Stimulated activated CD4-positive, alpha-beta T cell treated with anti-CD3 and anti-CD28 coated beads, Interleukin-12 subunit alpha, Interleukin-12 subunit beta, amount 100 ng/mL, for 24 hours (primary cell): Measurements from ENCODE around the gene SERPINA5.

Experiments
- DNase-seq, 2 experiments: peaks; one replicate each; pipeline ENCODE4 v3.0.0-alpha.2; 2020; ENCODE audit warnings: low read depth in 2 of 2

SERPINA5 gene

GRCh38 chr14:94548999-94549985, 31.9 kb upstream of the SERPINA5 start:
- DNase-seq, result peak; percentile 24 to 70

- DNase-seq, result no peak
These were observed 31.2 kb upstream of the SERPINA5 start for GRCh38 chr14:94550041-94550440.

GRCh38 chr14:94555991-94556390, 25.2 kb upstream of the SERPINA5 start:
- no peak for DNase-seq

GRCh38 chr14:94557327-94557726, 23.9 kb upstream of the SERPINA5 start:
- no peak for DNase-seq

DNA sequence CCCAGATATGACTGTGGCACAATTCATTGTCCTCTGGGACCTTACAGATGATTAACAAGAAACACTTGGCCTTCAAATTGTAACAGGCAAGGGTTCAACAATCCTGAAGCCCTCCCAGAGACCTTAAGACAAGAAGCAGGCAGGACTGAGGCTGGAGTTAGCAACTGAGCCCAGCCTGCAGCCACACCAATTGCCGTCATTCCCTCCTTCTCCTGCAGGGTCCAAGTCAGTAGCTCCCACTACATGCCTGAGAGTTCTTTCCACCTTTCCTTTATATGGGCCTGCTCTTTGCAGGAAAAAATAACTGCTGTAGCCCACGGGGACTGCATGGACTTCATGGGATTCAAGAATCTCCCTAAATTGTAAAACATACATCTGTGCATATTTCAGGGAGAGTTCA, 22.4 kb upstream of the SERPINA5 start:
- DNase-seq, result no peak

GRCh38 chr14:94559638-94560290, 21.5 kb upstream of the SERPINA5 start:
- no peak for DNase-seq

- DNase-seq, result no peak
These were observed 20.9 kb upstream of the SERPINA5 start for GRCh38 chr14:94560291-94560665.

- DNase-seq, result no peak
These were observed 20.2 kb upstream of the SERPINA5 start, which contains the start of gene SERPINA4 for GRCh38 chr14:94560751-94561655. Gene SERPINA4 (plus strand): TSS chr14:94561442. CDS start chr14:94563483, 2,041 bp downstream.

DNA sequence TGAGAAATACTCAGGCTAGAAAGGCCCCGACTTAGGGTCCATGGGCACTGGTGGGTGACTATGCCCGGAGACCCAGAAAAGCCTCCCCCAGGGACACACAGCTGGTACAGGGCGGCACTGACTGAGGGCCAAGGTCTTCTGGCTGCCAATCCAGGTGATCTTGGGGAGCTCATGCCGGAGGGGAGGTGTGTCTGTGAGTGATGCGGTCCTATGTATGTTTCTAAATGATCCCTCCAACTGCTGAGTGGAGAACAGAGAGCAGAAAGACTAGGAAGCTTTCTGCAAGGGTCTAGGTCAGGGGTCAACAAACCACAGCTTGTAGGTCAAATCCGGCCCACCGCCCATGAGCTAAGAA, 19.6 kb upstream of the SERPINA5 start:
- DNase-seq, result no peak

DNA sequence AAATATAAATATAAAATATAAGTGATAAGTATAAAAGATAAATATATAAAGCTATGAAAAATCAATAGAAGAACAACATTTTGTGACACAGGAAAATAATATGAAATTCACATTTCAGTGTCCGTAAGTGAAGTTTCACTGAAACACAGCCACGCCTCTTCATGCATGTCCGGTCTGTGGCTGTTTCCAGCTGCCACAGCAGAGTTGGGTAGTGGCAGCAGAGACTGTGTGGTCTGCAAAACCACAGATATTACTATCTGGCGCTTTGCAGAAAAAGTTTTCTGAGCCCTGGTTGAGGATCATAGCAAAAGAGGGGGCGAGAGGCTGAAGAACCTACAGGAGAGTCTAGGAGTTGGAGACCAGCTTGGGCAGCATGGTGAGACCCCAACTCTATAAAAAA, 19.2 kb upstream of the SERPINA5 start:
- DNase-seq, result no peak

DNA sequence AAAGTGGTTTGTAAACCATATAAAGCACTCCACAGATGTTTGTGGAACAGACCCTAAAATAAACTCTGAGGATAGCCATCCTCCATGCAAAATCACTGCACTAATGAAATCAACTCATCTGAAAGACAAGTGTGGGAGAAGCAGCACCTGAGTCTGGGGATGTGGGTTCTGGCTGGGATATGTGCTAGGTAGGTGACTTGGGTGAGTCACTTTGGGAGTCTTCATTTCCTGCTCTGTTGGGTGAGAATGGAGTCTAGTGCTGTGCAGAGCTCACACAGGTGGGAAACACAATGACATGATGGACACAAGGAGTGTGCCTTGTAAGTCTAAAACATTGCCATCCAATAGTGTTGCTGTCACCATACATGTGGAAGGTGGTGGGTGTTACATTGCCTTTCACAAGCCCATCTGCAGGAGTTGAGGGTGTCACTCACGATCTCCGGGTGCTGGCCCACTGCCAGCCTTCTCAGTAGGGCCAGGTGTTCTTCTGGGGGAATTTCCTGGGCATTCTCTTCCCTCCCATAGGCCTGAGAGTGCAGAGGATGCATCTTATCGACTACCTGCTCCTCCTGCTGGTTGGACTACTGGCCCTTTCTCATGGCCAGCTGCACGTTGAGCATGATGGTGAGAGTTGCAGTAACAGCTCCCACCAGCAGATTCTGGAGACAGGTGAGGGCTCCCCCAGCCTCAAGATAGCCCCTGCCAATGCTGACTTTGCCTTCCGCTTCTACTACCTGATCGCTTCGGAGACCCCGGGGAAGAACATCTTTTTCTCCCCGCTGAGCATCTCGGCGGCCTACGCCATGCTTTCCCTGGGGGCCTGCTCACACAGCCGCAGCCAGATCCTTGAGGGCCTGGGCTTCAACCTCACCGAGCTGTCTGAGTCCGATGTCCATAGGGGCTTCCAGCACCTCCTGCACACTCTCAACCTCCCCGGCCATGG, 18.0 kb upstream of the SERPINA5 start:
- no peak for DNase-seq

- DNase-seq, result no peak
These were observed 16.8 kb upstream of the SERPINA5 start for GRCh38 chr14:94564381-94564780.

- DNase-seq, result no peak
These were observed 13.0 kb upstream of the SERPINA5 start for GRCh38 chr14:94568186-94568585.

DNA sequence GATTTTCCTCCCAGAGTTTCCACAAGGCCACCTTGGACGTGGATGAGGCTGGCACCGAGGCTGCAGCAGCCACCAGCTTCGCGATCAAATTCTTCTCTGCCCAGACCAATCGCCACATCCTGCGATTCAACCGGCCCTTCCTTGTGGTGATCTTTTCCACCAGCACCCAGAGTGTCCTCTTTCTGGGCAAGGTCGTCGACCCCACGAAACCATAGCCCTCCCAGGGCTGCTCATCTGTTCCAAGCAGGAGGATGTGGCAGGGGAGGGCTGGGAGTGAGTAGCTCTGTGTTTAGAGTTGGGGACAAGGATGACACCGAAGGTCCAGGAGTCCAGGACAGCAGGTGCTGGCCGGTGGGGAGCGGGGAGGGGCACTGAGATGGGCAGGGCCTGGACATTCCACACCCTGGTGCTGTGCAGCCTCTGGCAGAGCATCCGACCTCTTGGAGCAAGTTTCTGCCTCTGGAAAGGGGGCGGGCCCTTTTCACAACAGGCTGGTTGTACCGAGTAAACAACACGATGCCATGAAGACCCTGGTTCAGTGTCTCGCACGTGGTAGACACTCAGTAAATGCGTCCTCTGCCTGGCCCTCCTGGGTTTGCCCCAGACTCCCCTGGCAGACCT, 11.7 kb upstream of the SERPINA5 start:
- no peak for DNase-seq

- DNase-seq, result no peak
These were observed 11.2 kb upstream of the SERPINA5 start for GRCh38 chr14:94570002-94570400.

DNA sequence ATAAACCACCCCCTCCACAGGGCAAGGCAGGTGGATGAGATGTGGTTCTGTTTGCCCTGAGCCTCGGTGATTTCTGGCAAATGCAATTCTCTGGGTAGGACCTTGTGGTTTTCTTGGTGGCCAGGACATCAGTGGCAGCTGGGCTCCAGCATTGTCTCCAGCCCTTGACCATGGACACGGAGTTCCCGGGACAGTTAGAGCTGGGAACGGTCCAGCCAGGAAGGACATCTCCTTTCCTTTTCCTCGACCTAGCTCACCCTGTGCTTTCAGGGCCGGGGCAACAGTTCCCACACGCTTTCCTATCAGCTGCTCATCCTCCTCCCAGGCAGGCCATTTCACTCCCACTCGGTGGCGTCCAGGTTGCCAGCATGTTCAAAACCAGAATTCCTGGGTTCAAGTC, 10.8 kb upstream of the SERPINA5 start:
- no peak for DNase-seq

DNA sequence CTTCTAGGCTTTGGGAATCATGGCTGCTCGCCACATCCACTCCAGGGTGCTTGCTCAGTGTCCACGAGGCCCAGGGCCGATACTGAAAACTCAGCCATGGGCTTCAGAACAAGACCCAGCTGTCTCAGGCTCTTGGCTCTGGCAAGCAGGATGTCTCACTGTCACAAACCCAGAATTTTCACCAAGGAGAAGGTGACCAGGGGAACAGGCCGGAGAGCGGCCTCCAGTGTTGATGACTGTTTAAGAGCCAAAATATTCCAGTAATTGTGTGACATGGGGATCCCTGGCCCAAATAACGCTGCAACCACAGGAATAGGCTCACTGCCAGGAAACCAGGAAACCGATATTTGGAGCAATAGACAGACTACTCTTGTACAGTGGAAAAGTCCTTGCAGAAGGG, 9.8 kb upstream of the SERPINA5 start:
- DNase-seq, result no peak

DNA sequence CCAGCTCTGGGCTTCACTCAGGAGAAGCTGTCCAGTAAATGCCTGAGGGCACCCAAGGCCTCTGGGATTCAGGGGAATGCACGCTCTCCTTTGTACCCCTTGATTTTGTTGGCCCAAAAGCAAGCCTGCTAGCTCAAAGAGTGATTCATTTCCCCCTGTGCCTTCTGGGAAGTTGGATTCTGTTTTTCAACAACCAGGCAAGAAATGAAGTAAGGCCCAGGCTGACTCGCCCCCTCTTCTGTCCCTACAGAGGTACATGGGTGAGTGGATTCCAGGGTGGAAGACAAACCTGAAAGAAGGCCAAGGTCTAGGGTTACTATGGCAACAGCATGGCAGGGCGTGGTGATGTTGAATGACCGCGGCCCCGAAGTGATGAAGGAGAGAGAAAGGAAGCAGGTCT, 9.3 kb upstream of the SERPINA5 start:
- no peak for DNase-seq

DNA sequence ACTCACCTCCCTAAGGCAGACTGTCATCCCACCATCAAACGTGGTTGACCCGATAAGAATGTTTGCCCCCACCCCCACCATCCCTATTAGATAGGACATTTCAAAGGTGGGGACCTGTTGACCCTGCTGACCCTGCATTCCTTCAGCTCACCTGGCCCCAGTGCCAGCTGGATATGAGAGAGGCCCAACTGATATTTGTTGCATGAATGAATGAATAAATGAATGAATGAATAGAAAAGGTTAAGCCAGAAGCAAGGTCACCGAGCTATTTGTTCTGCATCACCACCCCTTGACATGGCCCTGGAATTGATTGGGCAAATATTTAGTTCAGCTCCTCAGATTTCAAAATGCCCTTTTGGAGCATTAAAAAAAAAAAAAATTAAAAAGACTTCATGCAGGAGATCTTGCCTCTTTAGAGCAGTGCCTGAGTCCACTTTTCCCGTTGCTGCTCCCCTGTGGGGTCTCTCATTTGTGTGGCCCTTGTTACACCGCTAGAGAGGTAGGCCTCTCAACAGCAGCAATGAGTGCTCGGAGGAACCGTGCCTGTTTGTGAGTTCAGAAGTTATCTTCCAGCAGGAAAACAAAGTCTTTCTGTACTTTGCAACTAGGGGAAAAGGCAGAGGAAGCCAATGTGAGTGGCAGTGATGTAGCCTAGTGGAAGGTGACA, 8.5 kb upstream of the SERPINA5 start:
- no peak for DNase-seq
